LNCAP (cell line): ENCODE measurements around the gene PHC3.

Source experiments
- CTCF ChIP-seq: fragments of 450-650 bp; IDR thresholded peaks from 2 replicates; pipeline ENCODE4 v1.5.1; 2017; ENCODE audit warnings: mild to moderate bottlenecking

PHC3 gene

GRCh38 chr3:170180908-170181885, at the start of gene PHC3:
Gene PHC3, minus strand, starts transcription at chr3:170181733. Its CDS starts 18 bp downstream, at chr3:170181715.
- TF ChIP-seq CTCF: no peak

- TF ChIP-seq CTCF: no peak
Measured at GRCh38 chr3:170228093-170228766, 46.7 kb upstream of the PHC3 start.

- no peak for TF ChIP-seq CTCF
Measured at GRCh38 chr3:170226426-170226960, 45.0 kb upstream of the PHC3 start.

- no peak for TF ChIP-seq CTCF
Measured at GRCh38 chr3:170225166-170225565, 43.6 kb upstream of the PHC3 start.

- TF ChIP-seq CTCF: no peak
Measured at GRCh38 chr3:170222647-170223541, 41.4 kb upstream of the PHC3 start.

- no peak for TF ChIP-seq CTCF
Measured at GRCh38 chr3:170221924-170222646, 40.6 kb upstream of the PHC3 start, which contains the start of gene PRKCI. Gene PRKCI, plus strand, starts transcription at chr3:170222424. Its CDS starts 246 bp downstream, at chr3:170222670.
